NCI-H146 treated with DMSO at 0.1 percent for 48 hours (cell line): Measurements from ENCODE around the gene AFAP1.

Source experiments
- DNase-seq: peaks from one replicate; lab custom pipeline; 2025; ENCODE audit not compliant: unreplicated experiment; lab: John Stamatoyannopoulos, UW

AFAP1 gene

GRCh38 chr4:7847206-7847605 lies 92.5 kb downstream of the AFAP1 start:
- DNase-seq: no peak

GRCh38 chr4:7845493-7846128 lies 94.0 kb downstream of the AFAP1 start:
- no peak for DNase-seq

- no peak for DNase-seq
Measured at GRCh38 chr4:7844594-7844991, 95.1 kb downstream of the AFAP1 start.

GRCh38 chr4:7843831-7844593 lies 95.6 kb downstream of the AFAP1 start:
- DNase-seq: peak; percentile 14

- no peak for DNase-seq
Measured at GRCh38 chr4:7842384-7843279, 97.0 kb downstream of the AFAP1 start.

GRCh38 chr4:7841894-7842293 lies 97.8 kb downstream of the AFAP1 start:
- DNase-seq: no peak

- no peak for DNase-seq
Measured at GRCh38 chr4:7841071-7841470, 98.6 kb downstream of the AFAP1 start.

GRCh38 chr4:7839856-7840255 lies 99.8 kb downstream of the AFAP1 start:
- no peak for DNase-seq

GRCh38 chr4:7838136-7838782 lies 101.4 kb downstream of the AFAP1 start:
- DNase-seq: no peak

GRCh38 chr4:7837597-7838135 lies 102.0 kb downstream of the AFAP1 start:
- no peak for DNase-seq

GRCh38 chr4:7831858-7832730 lies 107.6 kb downstream of the AFAP1 start:
- DNase-seq: no peak

GRCh38 chr4:7831330-7831729 lies 108.3 kb downstream of the AFAP1 start:
- no peak for DNase-seq

- no peak for DNase-seq
Measured at GRCh38 chr4:7830747-7831146, 108.9 kb downstream of the AFAP1 start.

- no peak for DNase-seq
Measured at GRCh38 chr4:7829652-7830580, 109.7 kb downstream of the AFAP1 start.

GRCh38 chr4:7828793-7829301 lies 110.8 kb downstream of the AFAP1 start:
- DNase-seq: no peak

GRCh38 chr4:7828011-7828720 lies 111.5 kb downstream of the AFAP1 start:
- DNase-seq: no peak

- no peak for DNase-seq
Measured at GRCh38 chr4:7827566-7827965, 112.1 kb downstream of the AFAP1 start.

GRCh38 chr4:7826909-7827306 lies 112.8 kb downstream of the AFAP1 start:
- DNase-seq: no peak
